HepG2 (cell line): ENCODE data around the gene AGPAT3. TPM values are rescaled to one million over a fixed set of nuclear protein-coding genes. Genes with fewer than 3 reads are reported as not detected.

Experiments used
- AKAP8 ChIP-seq: sonication (generic); formaldehyde crosslinking; IDR thresholded peaks from 2 replicates; pipeline ENCODE4 v1.5.1; 2020; ENCODE audit warnings: mild to moderate bottlenecking, missing genetic modification reagents
- ARID5B ChIP-seq: IDR thresholded peaks from 2 replicates; pipeline ENCODE4 v1.4.0; 2020; ENCODE audit warnings: mild to moderate bottlenecking, missing genetic modification reagents
- ATF7-NPFF ChIP-seq: sonication (generic); formaldehyde crosslinking; IDR thresholded peaks from 2 replicates; pipeline ENCODE4 v1.8.1; 2023; ENCODE audit warnings: mild to moderate bottlenecking, low read depth, missing genetic modification reagents, moderate library complexity
- EP300 ChIP-seq, 3 experiments: sonication (generic) in 1 of 3; formaldehyde crosslinking in 1 of 3; IDR thresholded peaks; 2 replicates each; pipeline versions ENCODE4 v1.5.1 to v1.6.1; 2011 to 2020; ENCODE audit warnings: low read depth in 2 of 3, low read length in 2 of 3, borderline replicate concordance in 1 of 3, improper control_type of control experiment in 1 of 3, mild to moderate bottlenecking in 1 of 3, missing genetic modification reagents in 1 of 3, moderate library complexity in 1 of 3
- FOXJ3 ChIP-seq: sonication (generic); formaldehyde crosslinking; IDR thresholded peaks from 2 replicates; pipeline ENCODE4 v1.4.0; 2020; ENCODE audit warnings: missing genetic modification reagents, mild to moderate bottlenecking, borderline replicate concordance
- JUN ChIP-seq: sonication (generic); formaldehyde crosslinking; IDR thresholded peaks from 2 replicates; pipeline ENCODE4 v1.4.0; 2020; ENCODE audit warnings: mild to moderate bottlenecking, missing genetic modification reagents
- KDM2A ChIP-seq: sonication (generic); formaldehyde crosslinking; IDR thresholded peaks from 2 replicates; pipeline ENCODE4 v1.4.0; 2020; ENCODE audit warnings: low read depth, missing genetic modification reagents, borderline replicate concordance
- MAX ChIP-seq: IDR thresholded peaks from 2 replicates; pipeline ENCODE4 v1.6.1; 2012; ENCODE audit warnings: inconsistent platforms
- RBFOX2 ChIP-seq: fragments of 200-400 bp; formaldehyde crosslinking; IDR thresholded peaks from 2 replicates; pipeline ENCODE4 v1.6.1; 2017; ENCODE audit warnings: low read depth, mild to moderate bottlenecking, low read length
- SP2 ChIP-seq: sonication (generic); formaldehyde crosslinking; IDR thresholded peaks from 2 replicates; pipeline ENCODE4 v1.5.1; 2020; ENCODE audit warnings: mild to moderate bottlenecking, missing genetic modification reagents
- THAP11 ChIP-seq: IDR thresholded peaks from 2 replicates; pipeline ENCODE4 v1.6.1; 2016; ENCODE audit warnings: missing biosample characterization, missing genetic modification reagents
- UBTF ChIP-seq: sonication (generic); formaldehyde crosslinking; IDR thresholded peaks from 2 replicates; pipeline ENCODE4 v1.4.0; 2020; ENCODE audit warnings: mild to moderate bottlenecking, missing genetic modification reagents
- ZGPAT ChIP-seq: IDR thresholded peaks from 2 replicates; pipeline ENCODE4 v1.6.1; 2016; ENCODE audit warnings: mild to moderate bottlenecking
- ZNF256 ChIP-seq: sonication (generic); formaldehyde crosslinking; conservative IDR thresholded peaks from 2 replicates; pipeline ENCODE4 v1.4.0; 2020; ENCODE audit warnings: missing genetic modification reagents
- ZNF280B ChIP-seq: sonication (generic); formaldehyde crosslinking; IDR thresholded peaks from 2 replicates; pipeline ENCODE4 v1.5.0; 2020; ENCODE audit warnings: missing genetic modification reagents, mild to moderate bottlenecking, borderline replicate concordance
- ZNF292 ChIP-seq: sonication (generic); formaldehyde crosslinking; IDR thresholded peaks from 2 replicates; pipeline ENCODE4 v1.8.1; 2022; ENCODE audit warnings: mild to moderate bottlenecking, low read depth, missing genetic modification reagents, borderline replicate concordance
- ZNF598 ChIP-seq: sonication (generic); formaldehyde crosslinking; IDR thresholded peaks from 2 replicates; pipeline ENCODE4 v1.5.1; 2020; ENCODE audit warnings: mild to moderate bottlenecking, missing genetic modification reagents, borderline replicate concordance
- polyA plus RNA-seq, 8 experiments: library from polyadenylated mRNA; depleted of rRNA in 3 of 8; stranded (reverse) in 7 of 8; unstranded in 1 of 8; fragments of >200 nt; fragmentation: Illumina TruSeq in 4 of 8; extraction: Trizol in 4 of 8; gene quantifications; 2 replicates each; pipeline versions ENCODE4 v1.2.1 to v1.2.3, GENCODE V29; 2011 to 2016; ENCODE audit warnings: low read depth in 4 of 8, missing spikeins in 1 of 8, mixed read lengths in 1 of 8; ENCODE audit not compliant: insufficient read depth in 1 of 8
- total RNA-seq, 5 experiments: library from RNA; depleted of rRNA; stranded (reverse); fragments of >200 nt; fragmentation: Illumina TruSeq; extraction: Trizol; gene quantifications; 2 replicates each; pipeline ENCODE4 v1.2.3, GENCODE V29; 2016; ENCODE audit warnings: low read depth in 1 of 5

Gene AGPAT3
- total and polyA plus RNA-seq, 2 of the 13 experiments (the other 11 are each of a cell fraction or from before 2014, with no cell fraction given) = 32.2 to 54.4 TPM

GRCh38 chr21:43911015-43911934 is 46.3 kb downstream of the AGPAT3 start (continued):
- TF ChIP-seq EP300 (IDR thresholded peaks at IDR 0.05; ENCODE audit: low read depth in 2 of 2, low read length in 2 of 2) (peak in 1 of 2 experiments; percentile 29; a peak in 1 of 4 replicates), EP300 (CRISPR knock-in tag; IDR thresholded peaks at IDR 0.05; ENCODE audit: borderline replicate concordance) (no peak), ARID5B (CRISPR knock-in tag) (peak; percentile 60), ATF7-NPFF (CRISPR knock-in tag) (no peak), RBFOX2 (no peak), ZNF598 (0 out of 2 replicates have a peak, but pooled peaks have one; percentile 41), KDM2A (CRISPR knock-in tag) (peak; percentile 67; the same call in 1 of the 2 replicates), ZGPAT (0 out of 2 replicates have a peak, but pooled peaks have one; percentile 31), FOXJ3 (CRISPR knock-in tag) (0 out of 2 replicates have a peak, but pooled peaks have one; percentile 20), THAP11 (0 out of 2 replicates have a peak, but pooled peaks have one; percentile 11), JUN (peak; percentile 20; the same call in 1 of the 2 replicates), ZNF292 (peak; percentile 97), ZNF280B (CRISPR knock-in tag) (peak; percentile 74; the same call in 1 of the 2 replicates), MAX (0 out of 2 replicates have a peak, but pooled peaks have one; percentile 34), AKAP8 (no peak; the same call in 1 of the 2 replicates), ZNF256 (no peak), SP2 (CRISPR knock-in tag) (no peak), UBTF (CRISPR knock-in tag) (peak; percentile 70)
